ENCODE results near the gene SUSD1.
"Not testable (repeated sequence)": the region's sequence is repeated elsewhere in the genome, so short reads cannot be mapped to it uniquely, and the experiment has no call there.

The SUSD1 gene

DNA sequence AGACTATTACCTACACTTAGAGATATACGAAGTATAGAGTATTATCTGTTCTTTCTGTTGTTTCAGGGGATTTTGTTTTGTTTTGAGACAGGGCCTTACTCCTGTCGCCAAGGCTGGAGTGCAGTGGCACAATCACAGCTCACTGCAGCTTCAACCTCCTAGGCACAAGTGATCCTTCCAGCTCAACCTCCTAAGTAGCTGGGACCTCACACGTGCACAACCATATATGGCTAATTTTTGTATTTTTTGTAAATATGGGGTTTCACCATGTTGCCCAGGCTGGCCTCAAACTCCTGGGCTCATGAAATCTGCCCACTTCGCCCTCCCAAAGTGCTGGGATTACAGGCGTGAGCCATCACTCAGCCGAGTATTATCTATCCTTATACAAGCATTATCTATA is 45.9 kb downstream of the SUSD1 start:
- no peak for DNase-seq

DNA sequence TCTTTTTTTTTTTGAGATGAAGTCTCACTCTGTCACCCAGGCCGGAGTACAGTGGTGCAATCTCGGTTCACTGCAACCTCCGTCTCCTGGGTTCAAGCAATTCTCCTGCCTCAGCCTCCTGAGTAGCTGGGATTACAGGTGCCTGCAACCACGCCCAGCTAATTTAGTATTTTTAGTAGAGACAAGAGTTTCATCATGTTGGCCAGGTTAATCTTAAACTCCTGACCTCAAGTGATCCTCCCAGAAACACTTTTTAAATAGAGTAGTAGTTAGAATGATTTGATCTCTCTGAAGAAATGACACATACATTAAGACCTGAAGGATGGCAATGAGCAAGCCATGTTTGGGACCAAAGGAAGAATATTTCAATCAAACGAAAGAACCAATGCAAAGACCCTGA is 46.7 kb downstream of the SUSD1 start:
- not testable (repeated sequence) for DNase-seq

DNA sequence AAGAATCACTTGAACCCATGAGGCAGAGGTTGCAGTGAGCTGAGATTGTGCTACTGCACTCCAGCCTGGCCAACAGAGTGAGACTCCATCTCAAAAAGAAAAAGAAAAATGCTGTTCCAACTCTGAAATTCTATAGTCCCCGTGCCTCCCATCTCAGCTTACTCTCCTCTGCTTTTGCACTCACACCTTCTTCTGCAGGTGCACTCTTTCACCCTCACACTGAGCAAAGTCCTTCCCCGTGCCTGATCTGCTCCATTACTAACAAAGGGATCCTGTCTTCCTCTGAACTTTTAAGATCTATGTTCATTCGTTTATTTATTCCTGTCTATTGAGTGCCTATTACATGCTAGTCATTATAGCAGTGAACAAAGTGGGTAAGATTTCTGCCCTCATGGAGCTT is 47.8 kb downstream of the SUSD1 start:
- no peak for DNase-seq

DNA sequence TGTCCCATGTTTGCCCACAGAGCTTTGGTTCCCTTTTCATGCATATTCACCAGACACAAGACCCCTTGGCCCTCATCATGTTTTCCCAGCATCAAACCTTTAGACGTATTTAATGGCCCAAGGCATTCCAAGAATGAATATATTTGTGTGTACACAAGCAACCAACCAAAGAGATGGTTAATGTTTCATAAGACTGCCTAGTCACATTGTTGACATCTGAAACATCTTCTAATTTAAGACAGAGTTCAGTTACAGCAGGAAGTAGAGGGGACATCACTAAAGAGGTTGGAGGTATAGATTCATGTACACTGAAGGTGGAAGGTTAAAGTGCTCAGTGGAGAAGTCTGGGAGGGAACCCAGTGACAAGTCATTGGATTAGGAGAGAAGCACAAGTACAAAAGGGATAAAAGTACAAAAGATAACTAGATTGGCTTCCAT is 49.1 kb downstream of the SUSD1 start:
- DNase-seq = no peak

DNA sequence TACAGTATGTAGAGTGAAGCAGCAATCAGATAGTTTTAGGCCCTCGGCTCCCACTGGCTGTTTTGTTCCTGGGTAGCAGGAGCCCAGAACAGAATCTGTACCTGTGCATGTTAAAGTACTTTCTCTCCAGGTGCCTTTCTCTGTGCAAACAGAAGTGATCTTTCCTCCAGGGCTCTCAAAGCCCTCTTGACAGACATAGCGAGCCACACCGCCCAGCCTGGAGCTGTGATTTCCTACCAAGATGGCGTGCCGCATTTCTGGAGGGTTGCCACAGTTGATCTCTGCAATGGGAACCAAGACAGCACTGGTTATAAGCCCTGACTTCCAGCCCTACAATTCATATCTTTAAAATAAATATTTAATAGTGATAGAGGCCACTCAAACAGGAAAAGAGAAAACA is 50.9 kb downstream of the SUSD1 start:
- no peak for DNase-seq

DNA sequence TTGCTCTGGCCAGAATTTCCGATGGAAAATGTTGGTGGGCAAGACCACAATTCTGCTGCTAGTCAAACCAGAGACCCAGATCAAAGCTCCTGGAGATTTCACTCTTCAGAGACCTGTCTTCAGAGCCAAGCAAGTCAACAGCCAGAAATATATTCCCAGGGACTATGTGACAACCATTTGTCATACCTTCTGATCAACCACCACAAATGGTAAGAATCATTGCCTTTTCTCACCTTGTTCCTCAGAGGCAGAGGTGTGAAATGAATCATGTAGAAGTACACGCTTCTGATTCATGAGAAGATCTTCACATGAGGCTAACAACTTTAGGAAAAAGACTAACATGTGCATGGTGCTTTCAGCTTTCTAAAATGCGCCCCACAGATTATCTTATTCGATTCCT is 53.5 kb downstream of the SUSD1 start:
- peak; percentile 26 for DNase-seq

DNA sequence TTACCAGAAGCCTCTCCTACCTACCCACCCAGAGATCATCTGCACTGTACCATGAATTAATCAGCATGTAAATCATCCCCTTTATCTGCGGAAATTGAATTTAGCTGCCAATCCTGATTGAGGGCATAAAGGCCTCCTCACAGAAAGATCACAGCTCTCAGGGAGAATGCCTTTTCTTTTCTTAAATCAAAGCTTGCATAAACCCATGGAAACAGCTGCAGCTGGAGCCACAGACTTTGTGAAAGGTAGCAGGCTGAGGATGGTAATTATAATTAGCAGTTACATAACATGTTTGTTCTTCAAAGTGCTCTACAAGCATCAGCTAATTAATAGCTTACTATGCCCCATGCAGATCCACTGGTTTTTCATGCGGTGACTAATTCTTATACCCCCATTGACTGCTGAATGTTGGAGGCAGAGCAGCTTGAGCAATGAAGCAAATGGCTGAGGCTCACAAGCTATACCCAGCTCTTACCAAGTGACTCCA is 54.6 kb downstream of the SUSD1 start:
- no peak for DNase-seq

DNA sequence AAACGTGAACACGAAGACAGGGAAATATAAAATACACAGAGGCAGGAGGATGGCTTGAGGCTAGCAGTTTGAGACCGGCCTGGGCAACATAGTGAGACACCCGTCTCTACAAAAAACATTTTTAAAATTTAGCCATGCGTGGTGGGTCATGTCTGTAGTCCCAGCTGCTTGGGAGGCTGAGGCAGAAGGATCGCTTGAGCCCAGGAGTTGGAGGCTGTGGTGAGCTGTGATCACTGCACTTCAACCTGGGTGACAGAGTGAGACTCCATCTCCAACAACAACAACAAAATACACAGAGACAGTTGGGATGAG is 55.1 kb downstream of the SUSD1 start:
- no peak for DNase-seq

DNA sequence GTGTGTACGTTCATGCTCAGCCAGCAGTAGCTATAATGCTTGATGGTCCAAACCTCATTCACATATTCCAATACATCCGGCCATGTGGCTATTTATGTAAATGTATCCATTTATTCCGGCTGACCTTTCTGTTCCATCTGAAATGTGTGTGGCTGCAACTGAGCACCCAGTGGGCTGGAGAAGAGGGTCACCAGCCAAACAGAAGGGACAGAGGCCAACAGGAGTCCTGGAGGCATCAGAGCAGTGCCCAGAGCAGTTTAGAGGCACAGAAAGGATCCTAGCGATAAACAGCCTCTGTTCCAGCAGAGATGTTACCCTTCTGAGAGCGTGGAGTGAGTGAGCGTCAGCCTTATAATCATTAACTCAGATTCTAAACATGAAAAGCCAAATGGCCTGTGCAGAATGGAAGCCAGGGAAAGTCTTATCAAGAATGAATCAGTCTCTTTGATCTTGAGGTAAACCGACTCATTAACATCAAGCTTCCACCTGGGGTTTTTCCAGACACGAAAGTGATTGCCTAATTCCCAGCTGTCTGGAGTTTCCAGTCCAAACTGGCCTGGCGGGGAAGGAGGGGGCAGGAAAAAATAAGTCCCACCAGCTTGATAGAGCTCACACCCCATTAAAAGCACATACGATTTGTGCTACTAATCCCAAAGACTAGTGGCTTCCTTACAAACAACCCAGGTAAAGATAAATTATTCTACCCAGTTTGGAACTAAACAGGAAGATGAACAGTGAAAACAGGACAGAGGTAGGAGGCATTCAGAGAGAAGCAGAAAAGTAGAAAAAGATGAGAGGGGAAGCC is 55.7 kb downstream of the SUSD1 start:
- DNase-seq = no peak

DNA sequence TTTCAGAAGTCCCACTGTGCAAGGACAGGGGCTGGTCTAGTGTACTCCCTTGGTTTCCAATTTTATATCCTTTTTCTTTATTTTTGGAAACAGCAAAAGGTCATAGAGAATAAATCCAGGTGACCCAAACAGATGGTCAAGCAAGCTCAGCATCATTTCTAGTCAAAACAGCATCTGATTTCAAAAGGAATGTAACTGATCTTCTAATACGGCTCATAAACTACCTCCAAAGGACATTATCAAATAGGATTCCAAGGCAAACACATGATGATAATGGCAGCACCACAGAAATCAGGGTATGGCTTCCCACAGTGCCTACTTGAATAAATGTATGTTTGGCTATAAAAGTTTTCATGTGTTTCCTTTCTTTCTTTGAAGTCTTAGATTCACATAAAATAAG is 57.1 kb downstream of the SUSD1 start:
- no peak for DNase-seq

DNA sequence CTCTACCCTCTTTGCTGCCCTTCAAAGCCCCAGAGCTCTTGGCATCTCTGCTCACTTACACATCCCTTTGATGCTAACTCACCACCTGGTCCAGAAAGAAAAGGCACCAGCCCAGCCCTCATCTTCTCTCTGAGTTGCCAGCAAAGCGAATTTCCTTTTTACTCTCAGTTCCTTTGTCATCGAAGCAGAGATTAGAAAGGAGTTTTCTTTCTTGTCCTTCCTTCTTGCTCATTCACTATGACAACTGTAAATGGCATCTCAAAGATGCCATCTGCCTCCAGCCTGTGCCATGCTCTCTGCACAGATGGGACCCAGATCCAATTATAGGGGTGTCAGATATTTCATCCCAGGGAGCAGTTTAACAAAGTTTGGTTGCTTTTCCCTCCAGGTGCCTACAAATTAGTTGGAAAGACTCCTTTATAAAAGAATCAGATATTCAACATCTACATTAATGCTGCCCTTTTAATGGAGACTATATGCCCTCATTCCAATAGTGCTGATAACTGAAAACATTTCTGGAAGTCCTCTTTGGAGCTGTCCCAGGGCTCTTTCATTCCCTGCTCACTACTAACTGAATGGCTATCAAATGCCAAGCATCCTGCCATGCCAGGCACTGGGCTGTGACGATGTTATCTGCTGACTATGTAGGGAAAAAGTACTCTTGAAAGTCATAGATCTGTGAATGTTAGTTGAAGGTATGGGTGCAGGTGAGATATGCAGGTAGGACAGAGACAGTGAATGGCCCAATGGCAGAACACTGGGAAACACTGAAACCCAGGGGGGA is 58.9 kb downstream of the SUSD1 start:
- no peak for DNase-seq

DNA sequence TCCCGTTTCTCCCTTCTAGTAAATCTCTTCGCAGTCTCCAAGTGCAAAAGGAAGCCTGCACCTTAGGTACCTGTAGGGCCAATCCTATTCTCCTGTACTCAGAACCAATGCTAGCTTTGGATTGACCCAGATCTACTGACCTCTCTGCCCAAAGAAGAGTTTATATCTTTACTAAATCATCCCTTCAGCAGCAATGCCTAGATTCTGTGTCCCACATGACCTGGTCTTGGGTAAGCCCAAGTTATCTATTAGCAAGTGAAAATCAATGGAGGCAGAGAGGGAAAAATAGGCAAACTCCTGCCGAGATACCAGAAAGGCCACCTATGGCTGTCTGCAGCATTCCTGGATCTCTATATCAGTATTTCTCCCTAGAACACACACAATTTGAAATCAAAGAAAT is 60.0 kb downstream of the SUSD1 start:
- DNase-seq = no peak

DNA sequence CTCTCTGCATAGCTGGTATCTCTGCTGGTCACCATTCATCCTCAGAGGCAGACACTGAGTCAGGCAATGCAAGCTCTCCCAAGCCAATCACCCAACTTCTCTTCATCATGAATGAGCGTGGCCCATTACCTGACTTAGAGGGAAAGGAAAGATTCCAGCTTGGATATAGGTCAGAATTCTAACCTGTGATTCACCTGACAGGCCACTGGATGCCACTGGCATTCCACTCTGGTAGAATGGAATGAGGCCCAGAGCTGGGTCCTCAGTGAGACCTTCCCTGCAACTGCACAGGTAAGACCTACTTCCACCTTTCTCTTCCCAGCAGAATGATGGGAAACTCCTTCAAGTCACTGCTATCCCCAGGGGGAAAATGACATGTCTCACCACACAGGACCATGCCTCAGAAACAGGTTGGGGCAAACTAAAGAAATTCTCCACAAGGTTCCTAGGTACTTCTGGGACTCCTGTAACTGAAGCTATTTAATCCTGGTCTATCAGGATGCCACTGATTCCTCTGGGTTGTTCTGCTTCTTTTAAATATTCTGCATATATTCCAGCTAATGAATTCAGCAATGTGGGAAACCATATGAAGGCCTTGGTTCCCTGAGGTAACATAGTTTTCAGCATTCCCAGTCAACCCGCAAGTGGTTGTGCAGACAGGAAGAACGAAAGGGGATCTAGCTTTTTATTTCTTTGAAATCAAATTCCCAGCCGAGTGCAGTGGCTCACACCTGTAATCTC is 62.0 kb downstream of the SUSD1 start:
- DNase-seq = no peak

DNA sequence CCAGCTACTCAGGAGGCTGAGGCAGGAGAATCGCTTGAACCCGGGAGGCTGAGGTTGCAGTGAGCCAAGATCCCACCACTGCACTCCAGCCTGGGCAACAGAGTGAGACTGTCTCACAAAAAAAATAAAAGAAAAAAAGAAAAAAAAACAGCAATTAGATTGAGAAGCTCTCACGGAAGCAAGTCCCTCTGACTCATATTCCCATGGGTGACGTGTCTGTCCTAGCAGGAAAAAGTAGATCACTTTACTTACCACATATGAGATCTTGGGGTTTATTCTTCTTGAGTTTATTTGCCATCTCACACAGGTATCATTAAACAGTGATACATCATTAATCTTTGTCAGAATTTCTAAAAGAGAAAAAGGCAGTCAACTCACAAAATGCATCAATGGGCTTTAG is 62.6 kb downstream of the SUSD1 start:
- DNase-seq = peak; percentile 1

DNA sequence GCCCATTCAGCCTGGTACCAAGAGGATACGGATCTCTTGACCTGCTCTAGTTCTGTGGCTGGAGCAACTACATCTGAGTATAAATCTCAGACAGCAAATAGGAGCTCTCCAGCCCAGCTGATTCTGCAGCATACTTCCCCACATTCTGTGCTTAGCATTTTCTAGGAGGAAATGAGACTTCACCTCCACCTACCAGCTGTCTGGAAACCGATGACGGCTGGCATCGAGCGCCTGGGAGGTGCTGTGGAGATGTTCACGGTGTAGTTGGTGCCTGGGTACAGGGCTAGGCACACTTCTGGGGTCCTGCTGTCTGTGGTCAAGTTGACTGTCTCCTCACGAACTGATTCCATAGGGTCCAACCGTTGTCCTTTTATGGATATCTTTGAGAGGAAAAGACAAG is 63.6 kb downstream of the SUSD1 start:
- no peak for DNase-seq

DNA sequence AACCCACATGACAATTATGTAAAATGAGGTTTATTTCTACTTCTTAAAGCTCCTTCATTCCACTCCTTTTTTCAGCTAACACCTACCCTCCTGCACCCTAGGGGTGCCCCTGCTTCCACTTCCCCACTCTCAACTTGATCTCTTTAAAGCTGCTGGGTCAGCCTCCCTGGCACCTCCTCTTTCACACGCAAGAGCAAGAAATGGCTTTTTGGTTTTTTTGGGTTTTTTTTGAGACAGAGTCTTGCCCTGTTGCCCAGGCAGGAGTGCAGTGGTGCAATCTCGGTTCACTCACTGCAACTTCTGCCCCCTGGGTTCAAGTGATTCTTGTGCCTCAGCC is 64.4 kb downstream of the SUSD1 start:
- no peak for DNase-seq

DNA sequence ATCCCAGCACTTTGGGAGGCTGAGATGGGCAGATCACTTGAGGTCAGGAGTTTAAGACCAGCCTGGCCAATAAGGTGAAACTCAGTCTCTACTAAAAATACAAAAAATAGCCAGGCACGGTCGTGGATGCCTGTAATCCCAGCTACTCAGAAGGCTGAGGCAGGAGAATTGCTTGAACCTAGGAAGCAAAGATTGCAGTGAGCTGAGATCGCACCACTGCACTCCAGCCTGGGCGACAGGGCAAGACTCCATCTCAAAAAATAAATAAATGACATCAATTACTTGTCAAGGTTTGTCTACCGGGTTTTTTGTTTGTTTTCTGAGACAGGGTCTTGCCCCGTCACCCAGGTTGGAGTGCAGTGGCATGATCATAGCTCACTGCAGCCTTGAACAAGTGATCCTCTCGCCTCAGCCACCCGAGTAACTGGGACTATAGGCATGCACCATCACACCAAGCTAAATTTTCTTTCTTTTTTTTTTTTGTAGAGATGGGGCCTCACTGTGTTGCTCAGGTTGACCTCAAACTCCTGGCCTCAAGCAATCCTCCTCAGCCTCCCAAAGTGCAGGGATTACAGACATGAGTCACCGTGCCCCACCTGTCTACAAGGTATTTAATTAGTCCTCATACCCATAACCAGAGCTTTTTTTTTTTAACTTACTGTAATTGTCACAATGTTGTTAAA is 64.9 kb downstream of the SUSD1 start:
- no peak for DNase-seq

DNA sequence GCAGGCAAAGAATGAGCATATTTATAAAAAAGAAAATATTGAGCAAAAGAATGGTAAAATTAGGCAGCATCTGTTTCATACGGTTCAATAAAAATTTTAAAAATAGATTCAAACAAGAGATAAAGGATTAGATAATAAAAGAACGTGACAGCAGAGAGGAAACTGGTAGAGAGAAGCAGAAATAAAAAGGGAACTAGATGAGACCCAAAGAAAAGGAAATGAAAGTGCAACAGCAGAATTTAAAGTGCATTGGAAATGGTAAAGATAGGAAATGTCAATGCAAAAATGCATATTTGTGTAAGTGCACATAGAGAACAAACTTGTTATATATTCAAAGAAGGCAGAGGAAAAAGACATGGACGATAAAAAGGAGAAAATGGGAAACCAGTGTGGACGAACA is 70.2 kb downstream of the SUSD1 start:
- no peak for DNase-seq

DNA sequence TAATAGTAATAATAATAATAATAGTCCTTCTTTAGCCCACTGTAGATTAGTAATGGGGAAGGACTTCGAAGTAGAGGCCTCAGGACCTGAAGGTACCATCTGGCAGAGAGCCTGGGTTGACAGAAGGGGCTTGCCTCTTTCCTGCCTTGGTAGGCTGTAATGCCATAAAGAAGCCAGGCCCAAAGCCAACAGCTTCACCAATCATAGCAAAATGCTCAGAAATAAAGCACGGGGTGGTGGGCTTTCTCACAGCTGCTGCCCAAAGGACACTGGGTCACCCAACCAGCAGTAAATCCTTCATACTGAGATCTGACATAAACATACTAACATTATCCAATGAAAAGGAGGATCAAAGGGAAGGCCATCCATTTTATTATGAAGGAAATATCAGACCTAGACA is 70.7 kb downstream of the SUSD1 start:
- DNase-seq = no peak

DNA sequence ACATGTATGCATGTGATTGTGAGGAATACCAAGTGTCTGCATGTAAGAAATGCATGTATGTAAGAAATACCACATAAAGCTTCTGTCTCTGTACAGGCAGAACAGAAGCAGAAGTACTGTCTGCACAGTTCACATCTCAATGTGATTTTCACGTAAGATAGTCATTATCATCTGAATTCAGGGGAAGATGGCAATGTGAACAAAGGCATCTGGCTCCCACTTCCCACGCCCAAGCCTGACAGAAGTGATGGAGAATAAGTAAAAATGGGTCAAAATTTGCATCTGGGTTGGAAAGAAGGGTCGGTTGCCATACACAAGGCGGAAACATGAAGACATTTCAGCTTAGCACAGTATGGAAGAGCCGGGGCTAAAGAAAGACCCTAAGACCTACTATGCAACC is 71.7 kb downstream of the SUSD1 start:
- no peak for DNase-seq

DNA sequence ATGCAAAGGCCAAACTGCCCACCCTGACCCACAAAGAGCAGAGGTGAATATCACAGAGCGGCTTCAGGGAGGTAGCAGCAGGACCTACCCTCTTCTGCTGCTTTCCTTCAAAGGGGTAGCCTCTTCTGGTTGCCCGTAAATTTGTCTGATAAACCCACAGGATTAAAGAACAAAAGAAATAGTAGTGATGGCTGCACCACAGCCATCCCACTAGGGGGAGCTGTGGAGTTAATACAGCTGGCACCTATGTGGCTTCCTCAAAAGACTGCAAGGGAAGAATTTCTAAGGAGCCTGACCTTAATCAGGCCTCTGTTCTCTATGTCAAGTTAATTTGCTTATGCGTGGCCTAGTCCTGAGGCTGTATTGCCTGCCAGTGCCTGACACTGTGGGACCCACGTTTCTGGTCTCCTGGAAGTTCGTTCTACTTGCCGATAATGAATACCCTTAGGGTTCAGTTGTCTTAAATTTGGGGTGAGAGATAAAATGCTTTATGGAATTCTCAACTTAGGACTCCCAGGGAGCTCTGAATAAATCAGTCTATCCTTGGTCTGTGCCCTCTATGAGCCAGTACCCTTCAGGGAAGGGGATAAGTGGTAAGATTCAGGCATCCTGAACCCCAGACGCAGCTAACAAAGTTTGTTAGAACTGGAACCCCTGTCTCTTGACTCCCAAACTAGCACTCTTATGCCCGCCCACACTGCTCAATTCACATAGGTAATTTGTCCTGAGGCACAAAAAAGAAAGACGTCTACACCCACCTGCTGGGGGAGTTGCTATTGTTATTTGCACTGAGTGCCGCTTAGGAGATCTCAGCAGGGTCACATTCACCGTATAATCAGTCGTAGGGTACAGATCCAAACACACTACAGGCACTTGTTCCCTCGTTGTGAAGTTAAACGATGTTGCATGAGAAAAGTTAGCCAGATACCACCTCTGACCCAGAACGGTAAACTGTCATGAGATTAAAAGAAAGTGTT is 77.1 kb downstream of the SUSD1 start:
- peak; percentile 76 for DNase-seq

Data from activated CD4-positive, alpha-beta T cell treated with anti-CD3 and anti-CD28 coated beads, Interleukin-2, amount 50 U/mL, for 16 hours (primary cell).